ENCODE data around the gene CTIF. TPM values are rescaled to one million over a fixed set of nuclear protein-coding genes. Genes with fewer than 3 reads are reported as not detected.

The CTIF gene
- total RNA-seq, 1 donor from 2014 or later, result 4.2 TPM

DNA sequence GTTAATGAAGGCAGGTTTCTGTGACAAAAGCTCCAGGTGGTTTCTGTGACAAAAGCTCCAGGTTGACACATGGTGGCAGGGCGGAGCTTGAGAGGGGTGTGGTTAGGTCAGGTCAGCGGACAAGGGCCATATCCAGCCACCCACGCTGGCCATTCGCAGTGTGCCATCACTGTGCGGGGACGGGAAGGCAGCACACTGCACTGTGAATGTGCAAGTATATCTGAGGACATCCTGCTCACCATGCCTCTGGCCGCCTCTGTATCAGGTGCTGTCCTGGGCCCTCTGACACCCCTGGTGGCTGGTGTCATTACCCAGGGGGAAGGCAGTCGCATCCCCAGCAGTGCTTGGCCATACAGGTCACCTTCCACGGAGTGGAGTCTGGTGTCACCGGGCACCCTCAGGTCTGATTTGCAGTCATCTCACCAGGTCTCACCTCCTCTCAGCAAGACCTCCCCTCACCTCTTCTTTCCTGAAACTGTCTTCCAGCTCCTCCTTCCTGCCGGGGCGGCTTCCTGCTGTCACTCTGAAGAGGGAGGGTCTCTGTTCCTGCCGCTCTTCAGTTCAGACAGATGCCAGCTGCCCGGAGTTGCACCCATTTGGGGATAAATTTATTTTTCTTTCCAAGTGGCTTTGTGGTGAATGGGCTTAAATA lies 34.9 kb downstream of the CTIF start:
- intact Hi-C loops (cut with micrococcal nuclease), result no loop called here

DNA sequence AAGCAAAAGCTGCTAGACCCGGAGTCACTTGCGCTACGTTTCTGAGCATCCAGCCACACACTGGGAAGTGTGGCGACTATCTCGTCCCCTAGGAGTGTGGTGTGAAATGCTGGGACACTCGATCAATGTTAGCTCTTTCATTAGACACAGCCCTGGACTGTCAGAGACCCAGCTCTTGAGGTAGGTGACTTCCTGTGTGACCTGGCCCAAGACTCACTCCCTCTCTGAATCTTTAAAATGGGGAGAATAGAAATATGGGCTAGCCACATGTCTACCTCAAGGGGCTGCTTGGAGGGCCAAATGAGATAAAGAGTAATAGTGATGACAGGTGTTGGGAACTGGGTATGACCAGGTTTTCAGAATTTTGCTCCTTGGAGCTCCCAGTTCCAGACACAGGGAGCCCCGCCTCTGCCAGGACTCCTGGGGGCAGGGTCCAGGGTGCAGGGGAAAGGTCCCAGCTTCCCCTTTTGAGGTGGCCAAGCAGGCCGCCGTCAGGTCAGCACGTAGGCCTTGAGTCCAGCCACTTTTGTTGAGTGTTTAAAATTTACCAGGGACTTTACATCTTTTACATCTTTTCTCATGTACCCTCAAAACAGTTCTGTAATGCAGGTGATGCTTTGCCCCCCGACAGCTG lies 36.0 kb downstream of the CTIF start:
- intact Hi-C loops (cut with micrococcal nuclease), result no loop called here

DNA sequence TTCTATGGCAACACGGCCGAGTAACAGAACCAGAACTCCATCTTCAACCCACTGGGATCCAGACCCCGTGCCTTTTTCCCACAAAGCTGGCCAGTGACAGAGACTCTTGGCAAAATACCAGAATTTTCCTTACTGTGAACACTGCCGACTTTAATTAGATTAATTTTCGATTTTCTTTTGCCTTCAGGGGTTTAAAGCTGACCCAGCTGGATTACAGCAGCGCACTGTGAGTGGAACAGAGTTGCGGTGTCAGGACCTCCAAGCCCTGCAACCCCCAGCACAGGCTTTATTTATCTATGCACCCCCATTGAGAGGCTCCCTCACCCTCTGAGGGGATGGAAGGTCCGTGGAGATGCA lies 36.4 kb downstream of the CTIF start:
- intact Hi-C loops (cut with micrococcal nuclease), result no loop called here

DNA sequence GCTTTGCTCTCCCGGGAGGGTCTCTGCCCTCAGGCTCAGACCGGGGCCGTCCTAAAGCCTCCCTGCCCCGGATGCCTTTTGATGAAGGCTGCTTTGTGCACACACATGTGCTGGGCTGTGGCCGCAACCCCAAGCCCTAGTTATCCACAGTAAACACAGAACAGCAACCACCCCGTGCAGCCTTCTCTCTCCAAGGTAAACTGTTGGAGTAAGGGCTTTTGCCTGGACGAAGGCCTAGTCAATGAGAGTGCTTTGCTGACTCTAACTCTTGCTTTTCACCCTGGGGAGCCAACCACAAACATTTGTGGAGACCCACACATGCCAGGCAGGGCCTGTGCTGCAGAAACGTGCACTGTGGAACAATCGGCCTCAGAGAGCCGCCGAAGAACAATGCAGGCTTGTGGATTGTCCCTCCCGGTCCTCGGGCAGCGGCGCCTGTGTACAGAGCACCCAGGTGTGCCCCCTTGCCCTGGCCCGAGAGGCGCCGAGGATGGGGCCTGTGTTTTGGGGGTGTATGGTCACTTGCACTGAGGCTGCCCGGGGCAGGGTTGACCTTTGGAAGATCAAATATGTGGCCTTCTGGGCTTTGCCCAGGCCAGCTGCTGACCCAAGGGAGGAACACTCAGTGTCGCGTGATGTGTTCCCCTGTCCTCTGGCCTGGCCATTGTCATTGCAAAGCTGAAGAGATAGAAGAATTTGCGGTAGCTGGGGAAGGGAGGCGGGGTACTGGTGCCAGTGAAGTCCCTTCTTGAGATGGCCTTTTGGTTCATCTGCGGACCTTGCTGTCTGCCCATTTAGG lies 37.0 kb downstream of the CTIF start:
- intact Hi-C loops (cut with micrococcal nuclease), result no loop called here

DNA sequence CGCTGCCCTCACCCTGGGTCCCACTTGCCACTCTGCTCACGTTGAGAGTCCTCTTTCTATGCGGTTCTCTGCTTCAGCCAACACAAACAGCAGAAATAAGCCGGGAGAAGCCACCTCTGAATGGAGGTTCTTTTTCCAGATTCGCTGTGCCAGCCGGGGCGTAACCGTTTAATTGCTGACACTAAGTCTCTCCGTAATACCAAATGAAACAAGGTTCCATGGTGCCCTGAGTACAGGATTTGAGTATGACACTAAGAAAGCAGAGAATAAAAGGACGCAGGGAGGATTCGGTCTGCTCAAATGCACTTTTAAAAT lies 37.6 kb downstream of the CTIF start:
- intact Hi-C loops (cut with micrococcal nuclease), result no loop called here

DNA sequence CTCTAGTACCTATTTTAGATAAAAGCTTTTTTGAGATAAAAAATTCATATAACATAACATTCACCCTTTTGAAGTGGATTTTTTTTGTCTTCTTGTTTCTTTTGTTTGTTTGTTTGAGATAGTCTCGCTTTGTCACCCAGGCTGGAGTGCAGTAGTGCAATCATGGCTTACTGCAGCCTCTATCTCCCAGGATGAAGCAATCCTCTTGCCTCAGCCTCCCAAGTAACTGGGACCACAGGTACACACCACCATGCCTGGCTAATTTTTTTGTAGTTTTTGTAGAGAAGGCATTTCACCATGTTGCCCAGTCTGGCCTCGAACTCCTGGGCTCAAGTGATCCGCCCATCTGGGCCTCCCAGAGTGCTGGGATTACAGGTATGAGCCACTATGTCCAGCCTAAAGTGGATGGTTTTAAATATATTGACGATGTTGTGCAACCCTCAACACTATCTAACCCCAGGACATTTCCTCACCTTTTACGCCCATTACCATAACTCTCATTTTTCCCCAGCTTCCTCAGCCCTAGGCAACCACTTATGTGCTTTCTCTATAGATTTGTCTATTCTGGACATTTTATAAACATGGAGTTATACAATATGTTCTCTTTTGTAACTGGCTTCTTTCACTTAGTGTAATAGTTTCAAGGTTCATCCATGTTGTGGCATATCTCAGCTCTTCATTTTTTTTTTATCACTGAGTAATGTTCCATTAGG lies 38.8 kb downstream of the CTIF start:
- intact Hi-C loops (cut with micrococcal nuclease), result no loop called here

DNA sequence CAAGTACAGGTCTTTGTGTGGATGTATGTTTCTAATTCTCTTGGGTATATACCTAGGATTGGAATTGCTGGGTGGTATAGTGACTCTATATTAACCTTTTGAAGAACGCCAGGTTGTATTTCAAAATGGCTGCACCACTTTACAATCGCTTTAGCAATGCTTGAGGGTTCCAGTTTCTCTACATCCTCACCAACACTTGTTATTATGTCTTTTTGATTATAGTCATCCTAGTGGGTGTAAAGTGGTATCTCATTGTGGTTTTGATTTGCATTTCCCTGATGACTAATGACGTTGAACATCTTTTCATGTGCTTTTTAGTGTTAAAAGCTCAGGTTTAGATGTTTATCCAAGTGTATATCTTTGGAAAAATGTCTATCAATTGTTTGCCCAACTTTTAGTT lies 39.5 kb downstream of the CTIF start:
- intact Hi-C loops (cut with micrococcal nuclease), result no loop called here

DNA sequence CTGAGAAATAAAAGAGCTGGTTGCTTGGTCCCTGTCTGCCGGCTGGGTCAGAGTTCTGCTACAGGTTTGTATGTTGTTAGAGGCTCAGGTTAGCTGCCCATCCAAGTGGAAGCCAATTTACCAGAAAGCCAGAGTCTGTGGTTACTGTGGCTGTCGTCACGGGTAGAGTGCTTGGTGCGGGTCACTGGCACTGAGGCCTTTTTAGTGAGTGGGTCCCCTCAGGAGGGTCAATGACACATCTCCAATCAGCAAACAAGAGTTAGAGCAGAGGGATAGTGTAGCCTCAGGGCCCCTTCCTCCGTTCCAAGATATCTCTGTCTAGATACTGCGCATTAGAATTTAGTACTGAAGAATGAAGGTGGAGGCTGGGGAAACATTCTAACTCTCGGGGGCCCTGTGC lies 41.2 kb downstream of the CTIF start:
- intact Hi-C loops (cut with micrococcal nuclease), result no loop called here

DNA sequence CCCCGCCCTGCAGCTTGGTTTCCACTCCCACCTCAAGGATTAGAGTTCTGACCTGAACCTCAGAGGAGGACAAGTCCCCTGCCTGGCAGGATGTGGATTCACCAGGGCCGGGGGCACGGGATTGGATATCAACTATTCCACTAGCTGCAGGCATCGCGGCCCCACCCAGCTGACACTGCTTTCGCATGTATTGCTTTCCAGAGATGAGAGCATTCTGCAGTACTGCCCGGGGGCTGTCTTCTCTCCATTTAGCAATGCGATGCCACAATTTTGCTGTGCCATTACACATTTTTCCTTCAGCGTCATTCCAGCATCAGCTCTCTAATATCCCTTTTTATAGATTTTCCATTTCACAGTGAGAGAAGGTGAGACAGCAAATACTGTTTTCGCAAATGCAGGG lies 42.0 kb downstream of the CTIF start:
- intact Hi-C loops (cut with micrococcal nuclease), result no loop called here

DNA sequence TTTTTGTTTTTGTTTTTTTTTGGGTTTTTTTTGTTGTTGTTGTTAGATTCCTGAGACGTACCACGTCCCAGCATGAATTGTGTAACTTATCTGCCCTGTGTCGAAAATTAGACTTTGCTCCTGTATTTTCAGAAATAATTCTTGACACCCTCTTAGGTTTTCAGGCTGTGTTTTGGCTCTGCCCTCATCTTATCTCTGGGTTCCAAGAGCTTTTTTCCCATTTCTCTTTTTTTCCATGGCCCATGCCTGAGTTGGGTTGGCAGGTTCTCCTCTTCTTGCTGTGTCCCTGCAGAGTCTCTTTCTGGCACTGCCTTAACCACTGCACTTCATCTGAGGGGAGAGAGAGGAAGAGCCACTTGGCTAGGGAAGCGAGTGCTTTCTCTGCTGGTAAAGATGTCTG lies 42.4 kb downstream of the CTIF start:
- intact Hi-C loops (cut with micrococcal nuclease), result no loop called here

DNA sequence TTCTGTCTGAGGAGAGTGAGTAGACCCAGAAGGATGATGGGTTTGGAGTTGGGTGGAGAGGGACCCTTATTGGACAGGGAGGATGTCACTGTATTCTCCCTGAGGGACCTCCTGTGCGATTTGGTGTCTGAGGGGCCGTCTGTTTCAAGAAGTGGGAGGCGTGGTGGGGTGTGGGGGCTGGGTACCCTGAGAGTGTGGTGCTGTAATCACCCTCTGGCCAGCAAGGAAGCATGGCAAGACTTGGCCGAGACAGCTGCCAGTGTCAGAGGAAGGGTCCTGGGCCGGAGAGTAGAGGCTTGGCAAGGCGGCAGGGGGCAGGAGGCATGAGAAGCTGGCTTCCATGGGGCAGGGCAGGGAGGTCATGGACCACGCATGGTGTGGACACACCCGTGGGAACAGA lies 43.1 kb downstream of the CTIF start:
- intact Hi-C loops (cut with micrococcal nuclease), result no loop called here

DNA sequence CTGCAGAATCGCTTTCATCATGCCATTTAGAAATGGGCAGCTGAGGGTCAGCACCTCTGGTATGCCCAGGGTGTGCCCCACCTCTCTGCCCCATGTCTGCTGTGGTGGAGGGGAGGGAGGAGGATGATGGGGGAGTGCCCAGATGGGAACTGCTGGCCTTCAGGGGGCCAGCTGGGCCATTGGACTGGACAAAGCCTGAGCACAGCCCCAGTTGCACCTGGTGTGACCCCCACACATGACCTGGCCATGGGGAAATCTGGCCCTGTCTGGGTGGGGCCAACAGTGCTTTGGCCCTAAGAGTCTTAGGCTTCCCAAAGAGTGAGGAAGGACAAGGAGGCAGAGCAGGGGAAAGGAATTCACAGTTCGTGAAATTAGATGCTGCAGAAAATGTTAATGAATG lies 44.1 kb downstream of the CTIF start:
- intact Hi-C loops (cut with micrococcal nuclease), result no loop called here

DNA sequence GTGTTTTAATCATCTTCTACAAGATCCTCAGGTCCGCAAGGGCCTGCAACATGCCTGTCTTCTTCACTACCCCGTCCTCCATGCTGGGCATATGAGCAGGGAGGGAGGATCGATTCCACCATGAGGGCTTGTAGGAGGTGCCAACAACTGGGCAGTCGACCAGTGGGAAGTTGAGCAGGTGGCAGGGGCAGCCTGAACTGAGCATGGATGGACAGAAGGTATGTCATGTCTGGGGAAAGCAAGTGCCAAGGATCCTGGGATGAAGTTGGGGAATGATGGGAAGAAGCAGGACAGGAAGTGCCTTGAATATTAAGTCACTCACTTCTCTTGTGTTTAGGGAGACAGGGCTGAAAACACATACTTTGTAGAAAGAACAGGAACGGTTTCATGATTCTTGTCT lies 44.7 kb downstream of the CTIF start:
- intact Hi-C loops (cut with micrococcal nuclease), result no loop called here

DNA sequence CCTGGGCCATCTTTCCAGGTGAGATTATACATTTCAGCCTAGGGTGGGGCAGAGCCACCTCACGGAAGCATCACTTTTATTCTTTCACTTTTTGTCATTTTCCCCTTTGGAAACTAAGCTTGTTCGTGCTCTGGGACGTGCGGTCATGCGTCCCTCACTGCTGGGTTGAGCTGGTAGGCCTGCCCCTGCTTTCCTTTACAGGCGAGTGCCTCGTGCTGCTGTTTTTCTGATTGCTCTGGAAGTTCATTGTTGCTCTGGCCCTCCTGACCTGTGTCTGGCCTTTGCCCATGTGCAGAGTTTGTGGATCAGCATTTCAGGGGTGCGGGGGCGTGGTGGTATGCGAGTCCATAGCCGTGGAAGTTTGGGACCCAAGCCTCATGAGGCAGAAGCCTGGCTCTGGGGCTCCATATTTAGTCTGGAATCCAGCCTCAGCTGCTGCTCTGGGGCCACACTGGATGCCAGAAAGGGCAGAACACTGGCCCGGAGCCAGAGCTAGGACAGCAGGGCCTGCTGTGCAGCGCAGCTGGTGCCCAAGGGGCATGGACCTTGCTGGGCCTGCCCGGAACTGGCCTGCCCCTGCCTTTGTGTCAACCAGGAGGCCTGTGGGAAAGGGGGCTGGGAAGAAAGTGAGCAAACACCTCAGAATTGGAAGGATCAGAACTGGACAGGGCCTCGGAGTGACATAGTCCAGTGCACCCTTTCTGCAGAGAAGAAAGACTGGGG lies 51.1 kb downstream of the CTIF start:
- intact Hi-C loops (cut with micrococcal nuclease), result no loop called here

DNA sequence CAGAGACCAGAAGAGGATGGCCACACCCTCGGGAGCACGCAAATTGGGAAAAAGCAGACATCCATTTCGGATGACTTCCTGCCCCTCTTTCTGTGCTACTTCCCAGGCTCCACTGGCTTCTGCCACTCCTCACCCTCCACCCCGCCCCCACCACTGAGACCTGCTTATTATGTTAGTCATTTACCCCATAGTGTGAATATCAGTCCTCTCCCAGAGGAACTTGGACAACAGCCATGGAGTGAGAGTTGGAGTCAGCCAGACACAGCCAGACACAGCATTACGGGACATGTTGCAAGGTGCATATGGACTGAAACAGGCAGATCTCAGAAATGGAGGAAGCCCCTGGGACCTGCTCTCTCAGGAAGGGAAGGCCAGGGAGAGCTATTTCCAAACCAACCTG lies 51.8 kb downstream of the CTIF start:
- intact Hi-C loops (cut with micrococcal nuclease), result no loop called here

DNA sequence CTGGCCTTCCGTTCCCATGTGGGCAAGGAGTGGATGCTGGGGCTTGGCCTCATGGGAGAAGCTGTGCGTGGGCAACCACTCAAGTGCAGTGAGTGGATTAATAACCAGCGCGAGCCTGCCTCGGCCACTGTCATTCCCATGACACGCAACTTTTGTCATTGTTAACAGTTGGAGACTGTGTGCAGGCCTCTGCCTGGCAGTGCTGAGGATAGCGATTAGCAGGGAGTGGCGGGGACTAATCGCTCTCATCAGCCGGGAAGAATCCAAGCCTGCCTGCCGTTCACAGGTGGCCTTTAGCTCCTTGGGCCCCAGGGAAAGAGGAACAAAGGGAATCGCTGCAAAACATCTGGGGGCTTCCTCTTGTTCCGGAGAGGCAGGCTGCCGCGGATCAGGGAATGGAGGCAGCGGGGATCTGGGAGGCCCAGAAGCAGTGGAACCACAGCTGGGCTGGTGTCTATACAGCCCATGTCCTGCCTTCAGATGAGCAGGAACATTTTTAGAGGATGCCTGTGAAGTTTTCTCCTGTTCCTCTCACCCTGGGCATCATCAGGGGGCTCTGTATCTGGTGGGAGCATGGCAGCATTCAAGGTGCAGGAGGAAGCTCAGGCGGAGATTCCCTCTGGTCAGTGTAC lies 53.8 kb downstream of the CTIF start:
- intact Hi-C loops (cut with micrococcal nuclease), result no loop called here

DNA sequence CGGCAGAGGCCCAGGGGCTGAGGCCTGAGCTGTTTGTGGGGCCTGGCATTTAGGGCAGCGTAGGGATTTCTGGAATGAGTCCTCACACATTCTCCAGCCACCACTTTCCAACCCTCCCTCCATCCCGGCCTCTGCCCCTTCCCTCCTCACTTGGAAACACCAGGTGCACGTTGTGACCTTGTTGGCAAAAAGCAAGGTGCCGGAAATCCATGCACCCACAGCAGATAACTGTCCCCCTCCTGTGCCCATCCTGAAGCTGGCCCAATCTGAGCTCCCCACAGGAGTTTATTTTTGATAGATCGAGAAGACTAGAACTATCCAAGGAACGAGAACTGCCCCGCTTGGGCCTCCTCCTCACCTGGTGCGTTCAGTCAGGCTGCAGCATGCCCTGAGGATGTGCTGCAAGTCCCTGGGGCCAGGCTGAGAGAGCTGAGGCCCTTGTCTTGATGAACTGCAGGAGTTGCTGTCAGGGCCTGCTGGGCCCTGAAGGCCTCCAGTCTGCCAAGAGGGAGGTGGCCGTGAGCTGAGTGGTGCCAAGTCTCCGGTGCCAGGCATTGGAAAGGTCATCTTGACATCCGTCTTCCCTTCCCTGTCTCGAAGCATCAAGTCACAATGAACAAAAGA lies 55.8 kb downstream of the CTIF start:
- intact Hi-C loops (cut with micrococcal nuclease), result no loop called here

DNA sequence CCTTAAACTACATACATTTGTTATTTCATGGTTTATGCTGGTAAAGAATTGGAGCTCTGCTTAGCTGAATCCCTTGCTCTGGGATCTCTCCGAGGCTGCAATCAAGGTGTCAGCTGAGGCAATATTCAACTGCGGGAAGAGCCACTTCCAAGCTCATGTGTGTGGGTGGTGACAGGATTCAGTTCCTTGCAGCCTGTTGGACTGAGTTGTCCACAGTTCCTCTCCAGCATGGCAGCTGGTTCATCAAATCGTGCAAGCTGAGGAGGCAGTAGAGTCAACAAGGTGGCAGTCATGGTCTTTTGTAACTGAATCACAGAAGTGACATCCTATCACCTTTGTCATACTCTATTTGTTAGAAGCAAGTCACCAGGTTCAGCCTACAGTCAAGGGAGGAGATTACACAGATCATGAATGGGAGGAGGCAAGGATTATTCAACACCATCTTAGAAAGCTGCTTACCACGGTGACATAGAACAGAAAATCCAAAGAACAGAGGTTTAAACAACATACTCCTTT lies 56.9 kb downstream of the CTIF start:
- intact Hi-C loops (cut with micrococcal nuclease), result no loop called here

DNA sequence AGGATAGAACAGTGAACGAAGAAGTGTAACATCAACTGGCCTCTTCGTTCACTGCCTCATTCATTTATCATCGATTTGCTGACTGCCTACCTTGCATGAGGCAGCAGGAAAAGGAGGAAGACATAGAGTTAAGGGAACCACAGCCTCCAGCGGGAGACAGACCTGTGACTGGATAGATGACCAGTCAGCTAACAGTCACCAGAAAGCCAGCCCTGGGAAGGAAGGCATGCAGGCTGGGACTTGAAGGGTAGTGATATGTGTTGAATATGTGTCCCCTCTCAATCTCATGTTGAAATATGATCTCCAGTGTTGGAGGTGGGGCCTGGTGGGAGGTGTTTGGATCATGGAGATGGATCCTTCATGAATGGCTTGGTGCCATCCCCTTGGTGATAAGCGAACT lies 58.3 kb downstream of the CTIF start:
- intact Hi-C loops (cut with micrococcal nuclease), result no loop called here

DNA sequence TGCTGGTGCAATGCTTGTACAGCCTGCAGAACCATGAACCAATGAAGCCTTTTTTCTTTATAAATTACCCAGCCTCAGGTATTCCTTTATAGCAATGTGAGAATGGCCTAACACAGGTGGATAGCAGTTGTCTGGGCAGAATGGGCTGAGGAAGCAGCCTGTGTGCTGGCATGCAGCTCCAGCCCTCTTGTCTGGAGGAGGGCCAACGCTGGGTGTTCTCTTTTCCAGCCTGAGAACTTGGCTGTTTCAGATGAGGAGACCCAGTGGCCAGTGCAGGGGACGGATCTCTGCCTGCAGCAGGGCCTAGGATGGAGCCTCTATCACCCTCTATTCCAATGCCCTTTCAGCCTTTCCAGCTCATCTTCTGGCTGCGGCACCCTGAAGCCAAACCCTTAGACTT lies 58.8 kb downstream of the CTIF start:
- intact Hi-C loops (cut with micrococcal nuclease), result no loop called here

DNA sequence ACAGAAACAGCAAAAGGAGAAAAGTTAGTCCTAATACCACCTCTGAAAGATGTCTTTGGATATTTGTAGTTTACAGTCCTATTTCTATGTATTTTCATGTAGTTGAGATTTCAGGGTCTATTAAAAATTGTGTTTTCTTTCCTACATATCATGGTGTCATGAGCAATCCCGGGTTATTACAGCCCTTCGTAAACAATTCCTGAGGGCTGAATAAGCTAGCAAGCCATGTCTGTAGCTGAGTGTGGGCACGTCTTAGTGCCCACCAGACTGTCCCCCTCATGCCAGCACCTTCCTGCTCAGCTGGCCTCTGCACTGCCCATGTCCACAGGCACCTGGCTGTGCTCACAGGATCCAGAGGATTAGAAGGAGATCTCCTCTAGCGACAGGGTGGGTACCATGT lies 60.6 kb downstream of the CTIF start:
- intact Hi-C loops (cut with micrococcal nuclease), result no loop called here
